HL-60/S4 treated with retinoic acid at 250 ng/mL for 4 days and 3 days (cell line): Measurements from ENCODE around the gene NUDT4.

Experiments
- in situ Hi-C: fragments of 300-500 bp; cut with MboI; formaldehyde crosslinking; loops from 2 replicates; pipeline ENCODE4 v1.7.0; 2022; ENCODE audit warnings: low sequenced_read_pairs

The NUDT4 gene

DNA sequence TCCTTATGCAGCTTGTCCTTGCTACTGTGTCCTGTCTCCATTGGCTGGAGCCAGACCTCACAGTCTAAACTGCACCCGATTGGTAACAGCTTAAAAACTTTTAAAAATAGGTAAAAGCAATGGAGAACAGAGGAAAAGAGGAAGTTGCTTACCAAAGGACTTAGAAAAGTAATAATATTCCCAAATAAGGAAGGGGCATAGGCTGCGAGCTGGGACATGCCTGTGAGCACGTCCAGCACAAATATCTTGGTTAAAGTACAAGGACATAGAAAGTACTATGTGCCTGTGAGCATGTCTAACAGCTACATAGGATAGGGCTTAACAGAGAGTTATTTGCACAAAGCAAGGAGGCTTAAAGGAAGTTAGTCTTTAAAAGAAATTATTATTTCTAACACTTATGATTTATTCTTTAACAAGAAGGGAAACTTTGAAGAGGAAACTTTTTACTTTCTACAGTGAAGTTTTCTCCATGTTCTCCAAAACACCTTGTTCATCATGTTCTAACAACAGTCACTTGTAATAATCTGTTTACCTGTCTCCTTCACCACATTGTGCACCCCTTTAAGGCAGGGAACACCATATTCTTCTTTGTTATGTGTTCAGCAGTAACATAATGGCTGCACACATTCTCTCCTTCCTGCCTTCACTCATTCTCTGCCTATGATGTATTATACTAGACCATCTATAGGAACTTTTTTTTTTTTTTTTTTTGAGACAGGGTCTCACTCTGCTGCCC, 73.9 kb downstream of the NUDT4 start:
- in situ Hi-C loops, result no loop called here

DNA sequence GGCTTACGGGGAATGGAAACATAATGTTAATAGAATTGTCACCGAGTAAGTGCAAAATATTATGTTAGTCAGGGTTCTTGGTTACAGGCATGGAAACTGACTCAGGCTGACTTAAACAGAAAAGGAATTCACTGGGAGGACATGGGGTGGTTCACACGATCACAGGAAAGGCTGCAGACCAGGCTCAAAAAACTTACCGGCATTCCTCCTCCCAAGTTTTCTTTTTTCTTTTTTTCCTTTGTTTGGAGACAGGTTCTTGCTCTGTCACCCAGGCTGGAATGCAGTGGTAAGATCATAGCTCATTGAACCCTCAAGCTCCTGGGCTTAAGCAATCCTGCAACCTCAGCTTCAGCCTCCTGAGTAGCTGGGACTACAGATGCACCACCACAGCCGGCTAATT, 75.9 kb downstream of the NUDT4 start:
- in situ Hi-C loops, result no loop called here

DNA sequence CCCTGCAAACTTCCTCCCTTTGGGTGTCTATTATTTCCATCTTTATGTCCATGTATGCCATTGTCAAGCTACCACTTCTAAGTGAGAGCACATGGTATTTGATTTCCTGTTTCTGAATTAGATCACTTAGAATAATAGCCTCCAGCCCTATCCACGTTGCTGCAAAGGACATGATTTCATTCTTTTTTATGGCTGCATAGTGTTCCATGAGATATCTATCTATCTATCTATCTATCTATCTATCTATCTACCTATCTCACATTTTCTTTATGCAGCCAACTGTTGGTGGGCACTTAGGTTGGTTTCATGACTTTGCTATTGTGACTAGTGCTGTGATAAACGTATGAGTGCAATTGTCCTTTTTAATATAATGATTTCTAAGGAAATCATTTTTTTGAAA, 78.4 kb downstream of the NUDT4 start:
- in situ Hi-C loops, result no loop called here
